Measurements from ENCODE around the gene TGM3.

TGM3 gene

DNA sequence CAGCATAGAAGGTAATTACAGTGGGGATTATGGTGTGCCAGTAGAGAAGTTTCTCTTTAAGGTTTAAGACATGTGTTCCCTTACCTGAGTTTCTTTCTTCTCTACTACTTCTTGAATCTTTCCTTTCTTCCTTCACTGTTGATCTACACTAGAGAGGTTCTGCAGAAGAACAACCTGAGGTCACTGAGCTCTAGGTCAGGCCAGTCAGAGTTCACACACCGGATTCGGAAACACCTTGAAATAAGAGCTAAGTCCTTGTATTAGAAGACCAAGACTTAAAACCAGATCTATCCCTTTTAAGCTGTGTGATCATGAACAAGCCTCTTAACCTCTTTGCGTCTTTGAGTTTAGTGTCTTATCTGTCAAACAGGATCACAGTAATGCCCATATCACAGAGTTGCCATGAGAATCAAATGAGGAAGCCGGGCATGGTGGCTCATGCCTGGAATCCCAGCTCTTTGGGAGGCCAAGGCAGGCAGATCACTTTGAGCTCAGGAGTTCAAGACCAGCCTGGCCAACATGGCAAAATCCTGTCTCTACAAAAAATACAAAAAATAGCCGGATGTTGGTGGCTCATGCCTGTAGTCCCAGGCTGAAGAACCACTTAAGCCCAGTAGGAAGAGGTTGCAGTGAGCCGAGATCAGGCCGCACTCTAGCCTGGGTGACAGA, 22.0 kb upstream of the TGM3 start:
- TF ChIP-seq, protein P1, sequence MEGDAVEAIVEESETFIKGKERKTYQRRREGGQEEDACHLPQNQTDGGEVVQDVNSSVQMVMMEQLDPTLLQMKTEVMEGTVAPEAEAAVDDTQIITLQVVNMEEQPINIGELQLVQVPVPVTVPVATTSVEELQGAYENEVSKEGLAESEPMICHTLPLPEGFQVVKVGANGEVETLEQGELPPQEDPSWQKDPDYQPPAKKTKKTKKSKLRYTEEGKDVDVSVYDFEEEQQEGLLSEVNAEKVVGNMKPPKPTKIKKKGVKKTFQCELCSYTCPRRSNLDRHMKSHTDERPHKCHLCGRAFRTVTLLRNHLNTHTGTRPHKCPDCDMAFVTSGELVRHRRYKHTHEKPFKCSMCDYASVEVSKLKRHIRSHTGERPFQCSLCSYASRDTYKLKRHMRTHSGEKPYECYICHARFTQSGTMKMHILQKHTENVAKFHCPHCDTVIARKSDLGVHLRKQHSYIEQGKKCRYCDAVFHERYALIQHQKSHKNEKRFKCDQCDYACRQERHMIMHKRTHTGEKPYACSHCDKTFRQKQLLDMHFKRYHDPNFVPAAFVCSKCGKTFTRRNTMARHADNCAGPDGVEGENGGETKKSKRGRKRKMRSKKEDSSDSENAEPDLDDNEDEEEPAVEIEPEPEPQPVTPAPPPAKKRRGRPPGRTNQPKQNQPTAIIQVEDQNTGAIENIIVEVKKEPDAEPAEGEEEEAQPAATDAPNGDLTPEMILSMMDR (conservative IDR thresholded peaks at IDR 0.05) = no peak
- TF ChIP-seq ZFX (IDR thresholded peaks at IDR 0.05) = no peak
- H3K27ac ChIP-seq = no peak overlapping the region

DNA sequence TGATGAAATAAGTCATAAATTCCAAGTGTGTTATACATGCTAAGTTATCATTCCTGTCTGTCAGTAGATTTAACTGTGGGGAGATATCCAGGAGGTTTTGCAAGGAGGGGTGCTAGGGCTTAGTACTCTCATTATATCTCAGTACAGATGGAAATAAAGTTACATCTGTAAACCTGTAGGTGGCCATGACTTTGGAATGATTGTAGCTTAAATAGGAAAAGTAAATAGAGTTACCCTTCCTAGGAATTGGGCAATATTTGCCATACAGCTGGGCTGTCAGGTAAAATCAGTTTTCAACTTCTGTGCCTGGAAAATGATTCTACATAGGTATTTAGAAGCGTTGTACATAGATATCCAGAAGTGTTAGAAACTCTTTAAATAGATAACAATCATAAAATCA, 19.8 kb upstream of the TGM3 start:
- H3K27ac ChIP-seq = no peak overlapping the region
- TF ChIP-seq, protein P1 (conservative IDR thresholded peaks at IDR 0.05) = no peak; the same call in 1 of the 2 replicates
- TF ChIP-seq ZFX (IDR thresholded peaks at IDR 0.05) = no peak

DNA sequence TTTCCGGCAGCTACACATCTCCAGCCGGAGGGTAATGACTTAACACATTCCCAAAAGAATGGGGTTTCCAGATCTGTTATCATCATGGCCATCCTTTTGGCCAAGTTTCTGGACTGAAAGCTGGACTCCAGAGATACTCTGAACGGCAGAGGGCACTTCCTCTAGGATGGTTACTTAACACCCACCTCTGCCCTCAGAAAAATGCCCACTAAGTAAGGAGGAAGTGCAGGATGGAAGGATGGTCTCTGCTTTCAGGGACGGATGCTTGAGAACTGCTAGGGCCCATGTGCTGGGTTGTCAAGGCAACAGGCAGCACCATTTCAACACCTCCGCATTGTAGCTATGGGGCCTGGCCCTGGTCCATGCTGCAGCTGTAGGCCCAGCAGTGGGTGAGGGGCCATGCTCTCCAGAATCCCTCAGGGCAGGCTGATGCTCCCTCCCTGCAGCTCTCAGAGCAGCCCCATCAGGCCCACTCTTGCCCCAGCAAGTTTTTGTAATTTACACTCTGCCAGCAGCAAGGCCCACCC, 16.5 kb upstream of the TGM3 start:
- no peak for TF ChIP-seq ZFX (IDR thresholded peaks at IDR 0.05)
- TF ChIP-seq, protein P1 (conservative IDR thresholded peaks at IDR 0.05) = no peak

DNA sequence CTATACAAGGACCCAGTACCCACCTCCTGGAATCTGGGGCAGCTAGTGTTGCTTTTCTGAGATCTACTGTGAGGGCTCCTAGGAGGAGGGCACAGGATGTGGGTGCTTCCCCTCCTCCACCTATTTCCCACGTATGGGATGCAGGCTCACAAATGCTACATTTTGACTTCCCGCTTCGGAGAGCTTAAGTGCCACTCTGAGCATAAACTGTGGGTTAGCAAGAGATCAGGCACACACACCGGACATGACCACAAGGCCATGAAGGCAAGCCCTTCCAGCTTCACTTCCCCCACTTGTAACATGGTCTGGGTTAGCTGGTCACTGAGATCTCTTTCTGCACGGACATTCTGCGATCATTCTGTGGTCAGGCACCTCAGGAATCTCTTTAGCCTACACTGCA, 15.7 kb upstream of the TGM3 start:
- H3K27ac ChIP-seq = no peak overlapping the region
- TF ChIP-seq ZFX (IDR thresholded peaks at IDR 0.05) = no peak
- TF ChIP-seq, protein P1 (conservative IDR thresholded peaks at IDR 0.05) = no peak

More for the DNA sequence above, 16.5 kb upstream of the TGM3 start:
- no peak overlapping the region for H3K27ac ChIP-seq

DNA sequence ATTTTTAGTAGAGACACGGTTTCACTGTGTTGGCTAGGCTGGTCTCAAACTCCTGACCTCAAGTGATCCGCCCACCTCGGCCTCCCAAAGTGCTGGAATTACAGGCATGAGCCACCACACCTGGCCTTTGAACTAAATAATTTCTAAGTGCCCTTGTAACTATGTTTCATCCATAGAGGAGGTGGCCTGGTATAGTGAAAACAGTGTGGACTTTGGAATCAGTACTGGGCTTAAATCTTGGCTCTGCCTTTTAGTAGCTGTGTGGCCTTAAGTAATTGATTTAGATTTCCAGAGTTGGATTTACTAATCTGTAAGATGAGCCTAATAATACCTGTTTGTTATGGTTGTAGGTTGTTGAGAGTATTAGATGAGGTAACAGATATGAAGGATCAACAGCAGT, 14.2 kb upstream of the TGM3 start:
- H3K27ac ChIP-seq = no peak overlapping the region
- no peak for TF ChIP-seq ZFX (IDR thresholded peaks at IDR 0.05)
- TF ChIP-seq, protein P1 (conservative IDR thresholded peaks at IDR 0.05) = no peak

DNA sequence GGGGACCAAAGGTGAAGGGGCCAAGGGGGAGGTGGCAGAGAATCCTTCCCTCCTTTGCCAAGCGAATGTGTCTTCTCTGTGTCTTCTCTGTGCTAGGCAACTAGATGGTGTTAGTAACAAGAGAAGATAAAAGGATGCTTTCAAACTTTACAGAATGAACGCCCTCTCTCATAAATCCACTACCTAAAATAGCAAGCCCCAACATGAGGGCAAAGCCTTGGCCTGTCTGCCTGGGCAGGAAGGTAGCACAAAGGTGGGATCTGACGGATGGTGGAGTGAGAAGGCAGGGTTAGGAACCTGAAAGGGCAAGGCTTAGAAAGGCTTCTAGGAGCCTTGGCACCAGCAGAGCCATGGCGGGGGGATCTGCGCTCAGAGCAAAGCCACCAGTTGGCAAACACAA, 13.6 kb upstream of the TGM3 start:
- H3K27ac ChIP-seq = no peak overlapping the region
- no peak for TF ChIP-seq ZFX (IDR thresholded peaks at IDR 0.05)
- TF ChIP-seq, protein P1 (conservative IDR thresholded peaks at IDR 0.05) = no peak

DNA sequence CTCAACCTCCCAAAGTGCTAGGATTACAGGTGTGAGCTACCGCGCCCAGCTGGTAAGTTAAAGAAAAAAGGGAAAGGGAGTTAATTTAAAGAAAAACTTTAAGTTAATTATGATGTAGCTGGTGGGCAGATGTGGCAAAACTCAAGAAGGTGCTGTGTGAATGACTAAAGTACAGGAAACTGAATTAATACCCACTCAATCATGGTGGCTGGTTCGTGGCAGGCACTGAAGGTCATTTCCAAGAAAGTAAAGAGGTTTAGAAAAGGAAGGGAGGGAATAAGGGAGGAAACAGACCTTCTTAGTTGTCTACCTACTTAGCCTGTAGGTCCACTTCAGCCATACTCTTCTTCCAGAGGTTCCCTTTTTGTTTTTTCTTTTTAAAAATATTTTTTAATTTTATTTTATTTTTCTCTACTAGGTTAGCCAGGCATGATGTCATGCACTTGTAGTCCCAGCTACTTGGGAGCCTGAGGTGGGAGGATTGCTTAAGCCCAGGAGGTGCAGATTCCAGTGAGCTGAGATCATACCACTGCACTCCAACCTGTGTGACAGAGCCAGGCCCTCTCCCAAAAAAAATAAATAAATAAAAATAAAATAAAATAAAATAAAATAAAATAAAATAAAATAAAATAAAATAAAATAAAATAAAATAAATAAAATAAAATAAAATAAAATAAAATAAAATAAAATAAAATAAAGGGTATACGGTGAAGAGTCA, 11.9 kb upstream of the TGM3 start:
- TF ChIP-seq ZFX (IDR thresholded peaks at IDR 0.05) = no peak
- TF ChIP-seq, protein P1 (conservative IDR thresholded peaks at IDR 0.05) = no peak
- no peak overlapping the region for H3K27ac ChIP-seq

Data from C4-2B (cell line).